K562 (cell line): ENCODE data around the gene ZFAND3. TPM values are rescaled to one million over a fixed set of nuclear protein-coding genes. Genes with fewer than 3 reads are reported as not detected.

ENCODE experiments used
- ATAC-seq: fragments of 200-7000 bp; cut with Tn5 transposase; 3 replicates; pipeline ENCODE4 v1.9.1; 2020; ENCODE audit warnings: moderate library complexity
- BruUV-seq: library from RNA; stranded (reverse); fragments of 400-500 nt; replicated peaks from 2 replicates; lab custom pipeline; 2021; lab: Mats Ljungman, UMichigan
- CTCF ChIA-PET: fragments of 300-600 bp; formaldehyde crosslinking; extraction: SDS; loops from one replicate; lab custom pipeline; 2021; ENCODE audit warnings: low intra/inter-chr PET ratio; lab: Yijun Ruan, JAX
- POLR2A ChIA-PET: fragments of 300-600, 350-650 bp; sonication (Branson Sonifier 250); formaldehyde crosslinking; extraction: SDS; loops from one replicate; lab custom pipeline; 2021; ENCODE audit warnings: antibody characterized with exemption, inconsistent platforms; lab: Yijun Ruan, JAX
- DNase-seq, 4 experiments: peaks; one replicate each; pipeline versions ENCODE4 v3.0.0 to v3.0.0-alpha.2; 2011 to 2018; ENCODE audit warnings: low spot score in 3 of 4, mixed read lengths in 3 of 4; ENCODE audit errors: extremely low read depth in 1 of 4
- FAIRE-seq: peaks from 2 replicates; lab custom pipeline; 2011; peaks lifted over from hg19 to GRCh38; lab: Jason Lieb, UNC
- H2AFZ ChIP-seq: 2 replicates; pipeline ENCODE4 v1.6.0; 2011; ENCODE audit warnings: low read depth, low read length, control low read depth, inconsistent platforms
- H3K27ac ChIP-seq: fragments of 200-600 bp; 3 replicates; pipeline ENCODE4 v1.8.0; 2011; ENCODE audit warnings: low read depth, mild to moderate bottlenecking, control low read depth, inconsistent platforms, low read length, moderate library complexity, mixed read lengths; ENCODE audit errors: extremely low read depth
- H3K27me3 ChIP-seq, 2 experiments: fragments of 300-600 bp in 1 of 2; 2 replicates in 1 of 2; 3 replicates in 1 of 2; pipeline versions ENCODE4 v1.6.0 to v1.8.0; 2011; ENCODE audit warnings: inconsistent platforms in 2 of 2, low read length in 2 of 2, mild to moderate bottlenecking in 1 of 2, mixed read lengths in 1 of 2, moderate library complexity in 1 of 2; ENCODE audit not compliant: control insufficient read depth in 2 of 2, insufficient read depth in 2 of 2
- H3K36me3 ChIP-seq: fragments of 300-600 bp; 3 replicates; pipeline ENCODE4 v1.8.0; 2011; ENCODE audit warnings: mild to moderate bottlenecking, low read length, inconsistent platforms; ENCODE audit not compliant: control insufficient read depth, insufficient read depth
- H3K4me1 ChIP-seq, 2 experiments: fragments of 200-600 bp in 1 of 2; replicated peaks in 1 of 2; 2 replicates in 1 of 2; 3 replicates in 1 of 2; pipeline versions ENCODE4 v1.5.1 to v1.8.0; 2011; ENCODE audit warnings: inconsistent platforms in 2 of 2, low read length in 2 of 2, mild to moderate bottlenecking in 1 of 2, mixed read lengths in 1 of 2, moderate library complexity in 1 of 2; ENCODE audit not compliant: control insufficient read depth in 2 of 2, insufficient read depth in 2 of 2
- H3K4me2 ChIP-seq: 2 replicates; pipeline ENCODE4 v1.6.1; 2011; ENCODE audit warnings: low read length, control low read depth, inconsistent platforms, mixed read lengths; ENCODE audit not compliant: insufficient read depth
- H3K4me3 ChIP-seq: fragments of 200-600 bp; sonication (generic), shearing (Covaris generic); 2 replicates; pipeline ENCODE4 v1.5.1; 2016; ENCODE audit warnings: control low read depth, inconsistent platforms
- H3K79me2 ChIP-seq: fragments of 200-600 bp; 3 replicates; pipeline ENCODE4 v1.8.0; 2011; ENCODE audit warnings: low read length, inconsistent platforms; ENCODE audit not compliant: control insufficient read depth, insufficient read depth
- H3K9ac ChIP-seq, 2 experiments: 2 replicates each; pipeline versions ENCODE4 v1.6.0 to v1.6.1; 2011; ENCODE audit warnings: low read depth in 2 of 2, low read length in 2 of 2, control low read depth in 1 of 2, inconsistent platforms in 1 of 2, mild to moderate bottlenecking in 1 of 2, mixed read lengths in 1 of 2; ENCODE audit not compliant: insufficient read depth in 1 of 2
- H3K9me1 ChIP-seq: one replicate; pipeline ENCODE4 v1.6.0; 2011; ENCODE audit warnings: inconsistent platforms, mild to moderate bottlenecking, low read length, moderate library complexity; ENCODE audit not compliant: control insufficient read depth, insufficient read depth
- H3K9me3 ChIP-seq: replicated peaks from 2 replicates; pipeline ENCODE4 v1.5.1; 2011; ENCODE audit warnings: low read depth, low read length, inconsistent platforms; ENCODE audit not compliant: control insufficient read depth, insufficient read depth
- H4K20me1 ChIP-seq: replicated peaks from 2 replicates; pipeline ENCODE4 v1.6.1; 2011; ENCODE audit warnings: low read length, inconsistent platforms, mixed read lengths; ENCODE audit not compliant: control insufficient read depth, insufficient read depth
- BMI1 ChIP-seq: fragments of 150-350 bp; IDR thresholded peaks from 2 replicates; pipeline ENCODE4 v1.6.1; 2014; ENCODE audit warnings: low read length
- CEBPG ChIP-seq, 3 experiments: fragments of 200-800 bp in 1 of 3; sonication (Bioruptor generic) in 1 of 3; sonication (generic) in 1 of 3; formaldehyde crosslinking in 1 of 3; IDR thresholded peaks in 2 of 3; conservative IDR thresholded peaks in 1 of 3; 2 replicates each; pipeline versions ENCODE4 v1.6.1 to v1.8.0; 2016 to 2022; ENCODE audit warnings: missing compliant biosample characterization in 2 of 3, missing genetic modification characterization in 2 of 3, mild to moderate bottlenecking in 1 of 3, missing genetic modification reagents in 1 of 3
- EP400 ChIP-seq: fragments of 450-650 bp; IDR thresholded peaks from 2 replicates; pipeline ENCODE4 v1.6.1; 2017; ENCODE audit warnings: antibody characterized with exemption, mild to moderate bottlenecking, moderate library complexity
- FOXA1 ChIP-seq: fragments of 450-650 bp; IDR thresholded peaks from 2 replicates; pipeline ENCODE4 v1.6.1; 2016; ENCODE audit warnings: mild to moderate bottlenecking, borderline replicate concordance
- NFIX ChIP-seq: fragments of 250-450 bp; sonication (Bioruptor Pico); IDR thresholded peaks from 2 replicates; pipeline ENCODE4 v1.4.0; 2020; ENCODE audit warnings: low read depth, mild to moderate bottlenecking, moderate library complexity
- OTX1 ChIP-seq: fragments of 450-650 bp; formaldehyde crosslinking; IDR thresholded peaks from 2 replicates; pipeline ENCODE4 v1.4.0; 2022; ENCODE audit warnings: mild to moderate bottlenecking
- SPI1 ChIP-seq: IDR thresholded peaks from 2 replicates; pipeline ENCODE4 v1.6.1; 2011; ENCODE audit warnings: low read depth, low read length, control low read depth, borderline replicate concordance
- TSC22D4 ChIP-seq: fragments of 450-650 bp; IDR thresholded peaks from 2 replicates; pipeline ENCODE4 v1.6.1; 2016; ENCODE audit warnings: missing genetic modification characterization, missing biosample characterization, control low read depth
- ZNF253 ChIP-seq: fragments of 250-450 bp; sonication (Bioruptor Pico); conservative IDR thresholded peaks from 2 replicates; pipeline ENCODE4 v1.6.1; 2021; ENCODE audit warnings: mild to moderate bottlenecking
- WGBS: fragments of 100-300 bp; shearing (Covaris generic); methylation state at CpG from one replicate; pipeline ENCODE4 v1.1.6; 2016; ENCODE audit warnings: low coverage, mixed read lengths; ENCODE audit not compliant: insufficient coverage; ENCODE audit errors: missing lambda C conversion rate; 5-methylcytosine and 5-hydroxymethylcytosine counted together
- in situ Hi-C: fragments of 300-500 bp; cut with MboI; formaldehyde crosslinking; loops from 4 replicates; pipeline ENCODE4 v1.15.0; 2018; ENCODE audit warnings: inconsistent platforms, mixed read lengths
- intact Hi-C: fragments of 100-400 bp; cut with micrococcal nuclease; formaldehyde crosslinking; loops from 2 replicates; pipeline ENCODE4 v1.14.2; 2022
- polyA plus RNA-seq, 8 experiments: library from polyadenylated mRNA; depleted of rRNA in 4 of 8; stranded (reverse) in 5 of 8; unstranded in 3 of 8; fragments of >200 nt; fragmentation: Nextera tagmentation in 2 of 8; fragmentation: Illumina TruSeq in 1 of 8; extraction: Ambion mirVana in 2 of 8; extraction: Trizol in 1 of 8; gene quantifications; 2 replicates each; pipeline versions ENCODE4 v1.2.1 to v1.2.3, GENCODE V29; 2011 to 2014; ENCODE audit warnings: inconsistent platforms in 1 of 8, missing spikeins in 1 of 8
- total RNA-seq, 7 experiments: library from RNA; depleted of rRNA in 6 of 7; stranded (reverse); fragments of >200 nt in 6 of 7; fragmentation: Illumina TruSeq in 2 of 7; extraction: Trizol in 2 of 7; gene quantifications; 2 replicates each; pipeline versions ENCODE4 v1.2.1 to v1.2.3, GENCODE V29; 2011 to 2021; ENCODE audit warnings: low replicate concordance in 1 of 7
- TF ChIP-seq, protein P1 (sequence below): sonication (generic); formaldehyde crosslinking; IDR thresholded peaks from 2 replicates; pipeline ENCODE4 v1.8.0; 2022; ENCODE audit warnings: mild to moderate bottlenecking, missing genetic modification reagents
- TF ChIP-seq, protein P2 (sequence below): fragments of 250-450 bp; sonication (Bioruptor Pico); IDR thresholded peaks from 2 replicates; pipeline ENCODE4 v1.8.0; 2022; ENCODE audit warnings: inconsistent platforms
- TF ChIP-seq, protein P3 (sequence below): sonication (generic); formaldehyde crosslinking; IDR thresholded peaks from 2 replicates; pipeline ENCODE4 v1.8.1; 2023; ENCODE audit warnings: mild to moderate bottlenecking, missing genetic modification reagents

Gene ZFAND3
- total and polyA plus RNA-seq, 9 of the 15 experiments (the other 6 are each of a cell fraction or from before 2014, with no cell fraction given), result 0.81 to 26.6 (median 11.8) TPM

DNA sequence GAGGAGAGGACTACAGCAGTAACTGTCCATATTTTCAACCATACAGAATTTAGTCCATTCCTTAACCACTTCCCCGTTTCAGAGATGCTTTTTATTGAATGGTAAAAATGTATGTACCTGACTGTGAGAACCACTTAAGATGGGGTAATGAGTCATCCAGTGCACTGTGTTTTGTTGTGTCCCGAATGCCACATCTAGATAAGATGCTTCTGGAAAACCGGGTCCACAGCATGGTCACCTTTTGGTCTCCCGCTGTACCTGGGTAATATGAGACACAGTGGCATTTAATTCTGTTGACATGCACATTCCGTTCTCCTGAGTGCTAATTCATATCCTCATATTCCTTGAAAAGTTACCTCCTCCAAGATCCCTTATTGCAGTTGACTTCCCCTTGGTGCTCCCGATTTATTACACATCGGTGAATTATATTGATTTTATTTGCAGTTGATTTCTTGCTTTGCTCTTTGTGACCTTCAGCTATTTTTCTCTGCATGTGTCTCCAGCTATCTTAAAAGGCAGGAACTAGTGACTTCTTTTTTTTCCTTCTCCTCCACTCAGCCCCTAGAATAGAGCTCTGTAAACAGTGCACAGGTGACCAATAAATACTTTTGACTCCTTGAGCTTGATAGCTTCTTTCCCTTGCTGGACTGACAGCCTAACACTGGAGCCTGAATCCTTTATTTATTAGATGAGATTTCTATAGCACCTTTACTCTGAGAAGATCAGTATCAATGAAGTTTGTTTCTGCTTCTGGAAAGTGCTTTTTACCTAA is 314.6 kb downstream of the ZFAND3 start:
- ATAC-seq, result no peak
- POLR2A ChIA-PET, result interaction anchor here (1.1 kb wide), 1 partner anchor 9 kb away, joined by 3 read pairs; no protein-coding TSS in a partner anchor

More for the DNA sequence above, 314.6 kb downstream of the ZFAND3 start:
- H3K9ac ChIP-seq, result no peak overlapping the region
- no peak overlapping the region for H3K27ac ChIP-seq
- no peak for FAIRE-seq
- intact Hi-C loops (no loop called here), in situ Hi-C loops (no loop called here)
- no peaks in the 10 kb centered on the region for H3K4me1 ChIP-seq
- H3K4me2 ChIP-seq, result no peak overlapping the region
- no peak for TF ChIP-seq TSC22D4 (tag)
- TF ChIP-seq ZNF253, result no peak
- TF ChIP-seq OTX1 (CRISPR knock-in tag), result no peak
- TF ChIP-seq NFIX (CRISPR knock-in tag), result no peak
- TF ChIP-seq FOXA1, result no peak
- TF ChIP-seq, protein P1, sequence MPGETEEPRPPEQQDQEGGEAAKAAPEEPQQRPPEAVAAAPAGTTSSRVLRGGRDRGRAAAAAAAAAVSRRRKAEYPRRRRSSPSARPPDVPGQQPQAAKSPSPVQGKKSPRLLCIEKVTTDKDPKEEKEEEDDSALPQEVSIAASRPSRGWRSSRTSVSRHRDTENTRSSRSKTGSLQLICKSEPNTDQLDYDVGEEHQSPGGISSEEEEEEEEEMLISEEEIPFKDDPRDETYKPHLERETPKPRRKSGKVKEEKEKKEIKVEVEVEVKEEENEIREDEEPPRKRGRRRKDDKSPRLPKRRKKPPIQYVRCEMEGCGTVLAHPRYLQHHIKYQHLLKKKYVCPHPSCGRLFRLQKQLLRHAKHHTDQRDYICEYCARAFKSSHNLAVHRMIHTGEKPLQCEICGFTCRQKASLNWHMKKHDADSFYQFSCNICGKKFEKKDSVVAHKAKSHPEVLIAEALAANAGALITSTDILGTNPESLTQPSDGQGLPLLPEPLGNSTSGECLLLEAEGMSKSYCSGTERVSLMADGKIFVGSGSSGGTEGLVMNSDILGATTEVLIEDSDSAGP, result no peak
- TF ChIP-seq SPI1, result no peak
- no peak for TF ChIP-seq CEBPG (CRISPR knock-in tag; IDR thresholded peaks at IDR 0.05)
- no peak for TF ChIP-seq CEBPG (tag; conservative IDR thresholded peaks at IDR 0.05 in 1 of 2, IDR thresholded peaks at IDR 0.05 in 1 of 2)
- TF ChIP-seq, protein P2, sequence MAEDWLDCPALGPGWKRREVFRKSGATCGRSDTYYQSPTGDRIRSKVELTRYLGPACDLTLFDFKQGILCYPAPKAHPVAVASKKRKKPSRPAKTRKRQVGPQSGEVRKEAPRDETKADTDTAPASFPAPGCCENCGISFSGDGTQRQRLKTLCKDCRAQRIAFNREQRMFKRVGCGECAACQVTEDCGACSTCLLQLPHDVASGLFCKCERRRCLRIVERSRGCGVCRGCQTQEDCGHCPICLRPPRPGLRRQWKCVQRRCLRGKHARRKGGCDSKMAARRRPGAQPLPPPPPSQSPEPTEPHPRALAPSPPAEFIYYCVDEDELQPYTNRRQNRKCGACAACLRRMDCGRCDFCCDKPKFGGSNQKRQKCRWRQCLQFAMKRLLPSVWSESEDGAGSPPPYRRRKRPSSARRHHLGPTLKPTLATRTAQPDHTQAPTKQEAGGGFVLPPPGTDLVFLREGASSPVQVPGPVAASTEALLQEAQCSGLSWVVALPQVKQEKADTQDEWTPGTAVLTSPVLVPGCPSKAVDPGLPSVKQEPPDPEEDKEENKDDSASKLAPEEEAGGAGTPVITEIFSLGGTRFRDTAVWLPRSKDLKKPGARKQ (CRISPR knock-in tag), result no peak
- no peak for TF ChIP-seq BMI1
- TF ChIP-seq, protein P3, sequence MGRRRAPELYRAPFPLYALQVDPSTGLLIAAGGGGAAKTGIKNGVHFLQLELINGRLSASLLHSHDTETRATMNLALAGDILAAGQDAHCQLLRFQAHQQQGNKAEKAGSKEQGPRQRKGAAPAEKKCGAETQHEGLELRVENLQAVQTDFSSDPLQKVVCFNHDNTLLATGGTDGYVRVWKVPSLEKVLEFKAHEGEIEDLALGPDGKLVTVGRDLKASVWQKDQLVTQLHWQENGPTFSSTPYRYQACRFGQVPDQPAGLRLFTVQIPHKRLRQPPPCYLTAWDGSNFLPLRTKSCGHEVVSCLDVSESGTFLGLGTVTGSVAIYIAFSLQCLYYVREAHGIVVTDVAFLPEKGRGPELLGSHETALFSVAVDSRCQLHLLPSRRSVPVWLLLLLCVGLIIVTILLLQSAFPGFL (CRISPR knock-in tag), result no peak
- TF ChIP-seq EP400, result no peak
- TF ChIP-seq, all 486 proteins: peak for 0
- 65% methylated on average over 7 of the region's 7 CpGs for WGBS
- H2AFZ ChIP-seq, result no peak overlapping the region
- CTCF ChIA-PET, result interaction anchor here (0.6 kb wide), 1 partner anchor 17 kb away, joined by 3 read pairs; no protein-coding TSS in a partner anchor
- no peak overlapping the region for H3K4me3 ChIP-seq
- no peaks in the 10 kb centered on the region for H3K27me3 ChIP-seq
- H3K36me3 ChIP-seq, result no peaks in the 10 kb centered on the region
- H3K9me3 ChIP-seq, result no peaks in the 10 kb centered on the region
- no peaks in the 10 kb centered on the region for H3K9me1 ChIP-seq
- no peak for DNase-seq
- no TSS peak for BruUV-seq
- H3K79me2 ChIP-seq, result no peaks in the 10 kb centered on the region
- H4K20me1 ChIP-seq, result no peaks in the 10 kb centered on the region
